H1 (cell line): ENCODE results near the gene ACTR1A. TPM values are rescaled to one million over a fixed set of nuclear protein-coding genes. Genes with fewer than 3 reads are reported as not detected.
A peak's percentile ranks its signal among the peaks of the same experiment; 100 is the strongest.

Experiments
- CTCF ChIA-PET: fragments of 300-600 bp; sonication (Branson Sonifier 250); formaldehyde crosslinking; loops from one replicate; lab custom pipeline; 2021; ENCODE audit not compliant: partially characterized antibody; lab: Charles Lee
- POLR2A ChIA-PET: fragments of 300-600 bp; sonication (Branson Sonifier 250); formaldehyde crosslinking; loops from one replicate; lab custom pipeline; 2021; ENCODE audit warnings: inconsistent platforms; ENCODE audit not compliant: partially characterized antibody; lab: Charles Lee
- DNase-seq, 2 experiments: peaks; one replicate each; pipeline versions ENCODE4 v3.0.0 to v3.0.0-alpha.2; 2010 to 2022; ENCODE audit warnings: low spot score in 2 of 2, low read depth in 1 of 2, mixed read lengths in 1 of 2
- FAIRE-seq: peaks from 2 replicates; lab custom pipeline; 2011; peaks lifted over from hg19 to GRCh38; lab: Jason Lieb, UNC
- H2AFZ ChIP-seq: 2 replicates; pipeline ENCODE4 v1.8.1; 2012; ENCODE audit warnings: low read length, inconsistent platforms
- H2AK5ac ChIP-seq: 2 replicates; pipeline ENCODE4 v1.6.1; 2013; ENCODE audit warnings: low read depth, low read length
- H2BK120ac ChIP-seq: replicated peaks from 2 replicates; pipeline ENCODE3; 2013; ENCODE audit warnings: low read depth, low read length, inconsistent platforms
- H2BK12ac ChIP-seq: 2 replicates; pipeline ENCODE4 v1.6.1; 2013; ENCODE audit warnings: low read depth, low read length
- H2BK15ac ChIP-seq: 2 replicates; pipeline ENCODE4 v1.6.1; 2013; ENCODE audit warnings: low read length
- H2BK20ac ChIP-seq: 2 replicates; pipeline ENCODE4 v1.6.1; 2013; ENCODE audit warnings: low read length
- H2BK5ac ChIP-seq: 2 replicates; pipeline ENCODE4 v1.6.1; 2013; ENCODE audit warnings: low read depth, low read length
- H3K14ac ChIP-seq: 2 replicates; pipeline ENCODE4 v1.6.1; 2013; ENCODE audit warnings: inconsistent platforms; ENCODE audit not compliant: insufficient read length
- H3K18ac ChIP-seq: 2 replicates; pipeline ENCODE4 v1.6.1; 2013; ENCODE audit warnings: low read length; ENCODE audit errors: extremely low read depth
- H3K23ac ChIP-seq: 2 replicates; pipeline ENCODE4 v1.6.1; 2013; ENCODE audit warnings: inconsistent platforms; ENCODE audit not compliant: insufficient read length
- H3K23me2 ChIP-seq: 2 replicates; pipeline ENCODE4 v1.6.1; 2013; ENCODE audit warnings: low read depth, low read length
- H3K27ac ChIP-seq: 2 replicates; pipeline ENCODE4 v1.6.1; 2011; ENCODE audit warnings: low read depth, low read length, inconsistent platforms
- H3K27me3 ChIP-seq, 4 experiments: replicated peaks in 1 of 4; 1 replicate in 1 of 4; 2 replicates in 3 of 4; pipeline versions ENCODE4 v1.6.1 to v1.8.1; 2011 to 2013; ENCODE audit warnings: low read length in 3 of 4, mild to moderate bottlenecking in 3 of 4, inconsistent platforms in 2 of 4, mixed read lengths in 2 of 4, moderate library complexity in 1 of 4; ENCODE audit not compliant: control insufficient read depth in 3 of 4, insufficient read depth in 3 of 4; ENCODE audit errors: extremely low read depth in 1 of 4
- H3K36me3 ChIP-seq, 4 experiments: 2 replicates each; pipeline versions ENCODE4 v1.6.1 to v1.8.1; 2011 to 2013; ENCODE audit warnings: mild to moderate bottlenecking in 4 of 4, low read length in 3 of 4, moderate library complexity in 2 of 4, control low read depth in 1 of 4, inconsistent platforms in 1 of 4; ENCODE audit not compliant: insufficient read depth in 4 of 4, control insufficient read depth in 2 of 4
- H3K4ac ChIP-seq: replicated peaks from 2 replicates; pipeline ENCODE3; 2013; ENCODE audit warnings: low read length, low read depth, mixed read lengths, inconsistent platforms; ENCODE audit not compliant: insufficient read length
- H3K4me1 ChIP-seq, 4 experiments: replicated peaks in 1 of 4; 1 replicate in 1 of 4; 2 replicates in 3 of 4; pipeline versions ENCODE4 v1.6.1 to v1.8.1; 2011 to 2013; ENCODE audit warnings: low read length in 3 of 4, inconsistent platforms in 2 of 4, mixed read lengths in 1 of 4; ENCODE audit not compliant: insufficient read depth in 4 of 4, control insufficient read depth in 3 of 4
- H3K4me2 ChIP-seq, 2 experiments: 2 replicates each; pipeline versions ENCODE4 v1.6.1 to v1.8.1; 2011 to 2013; ENCODE audit warnings: low read depth in 2 of 2, low read length in 2 of 2, control low read depth in 1 of 2, inconsistent platforms in 1 of 2, mild to moderate bottlenecking in 1 of 2; ENCODE audit not compliant: insufficient read depth in 1 of 2
- H3K4me3 ChIP-seq, 4 experiments: fragments of 200-600, 300-600 bp in 1 of 4; sonication (generic), shearing (Covaris generic), sonication (Bioruptor Twin) in 1 of 4; 2 replicates each; pipeline versions ENCODE4 v1.5.1 to v1.8.1; 2011 to 2016; ENCODE audit warnings: low read length in 4 of 4, low read depth in 3 of 4, control low read depth in 2 of 4, inconsistent platforms in 2 of 4, mild to moderate bottlenecking in 2 of 4, mixed read lengths in 1 of 4, moderate library complexity in 1 of 4; ENCODE audit not compliant: insufficient read depth in 2 of 4; ENCODE audit errors: extremely low read depth in 1 of 4
- H3K56ac ChIP-seq: replicated peaks from 2 replicates; pipeline ENCODE3; 2013; ENCODE audit warnings: low read depth, mild to moderate bottlenecking, mixed read lengths, low read length, inconsistent platforms; ENCODE audit not compliant: insufficient read length
- H3K79me1 ChIP-seq: 2 replicates; pipeline ENCODE4 v1.6.1; 2013; ENCODE audit warnings: low read depth, low read length, control low read depth
- H3K79me2 ChIP-seq, 2 experiments: 2 replicates each; pipeline versions ENCODE4 v1.6.1 to v1.8.1; 2012 to 2013; ENCODE audit warnings: low read length in 2 of 2, mild to moderate bottlenecking in 2 of 2, inconsistent platforms in 1 of 2; ENCODE audit not compliant: insufficient read depth in 2 of 2, control insufficient read depth in 1 of 2
- H3K9ac ChIP-seq, 4 experiments: replicated peaks in 1 of 4; 1 replicate in 1 of 4; 2 replicates in 3 of 4; pipeline versions ENCODE4 v1.6.1 to v1.8.1; 2011 to 2013; ENCODE audit warnings: low read depth in 3 of 4, low read length in 3 of 4, control low read depth in 2 of 4, mild to moderate bottlenecking in 2 of 4, moderate library complexity in 2 of 4, inconsistent platforms in 1 of 4; ENCODE audit errors: extremely low read depth in 1 of 4
- H3K9me3 ChIP-seq, 2 experiments: 2 replicates each; pipeline versions ENCODE4 v1.6.1 to v1.8.1; 2012 to 2013; ENCODE audit warnings: mild to moderate bottlenecking in 2 of 2, moderate library complexity in 2 of 2, control low read depth in 1 of 2, inconsistent platforms in 1 of 2, low read depth in 1 of 2, low read length in 1 of 2, mixed read lengths in 1 of 2; ENCODE audit not compliant: insufficient read depth in 2 of 2
- H4K20me1 ChIP-seq, 2 experiments: replicated peaks in 1 of 2; 2 replicates each; pipeline versions ENCODE3 to v1.8.1; 2011 to 2013; ENCODE audit warnings: inconsistent platforms in 2 of 2, low read length in 2 of 2, mild to moderate bottlenecking in 1 of 2; ENCODE audit not compliant: insufficient read depth in 2 of 2, control insufficient read depth in 1 of 2
- H4K5ac ChIP-seq: 2 replicates; pipeline ENCODE4 v1.6.1; 2013; ENCODE audit warnings: low read length, low read depth, mixed read lengths, inconsistent platforms; ENCODE audit not compliant: insufficient read length
- H4K8ac ChIP-seq: 2 replicates; pipeline ENCODE4 v1.8.0; 2013; ENCODE audit warnings: mild to moderate bottlenecking, moderate library complexity, low read length, inconsistent platforms; ENCODE audit not compliant: insufficient read depth; ENCODE audit errors: extremely low read depth
- H4K91ac ChIP-seq: replicated peaks from 2 replicates; pipeline ENCODE3; 2013; ENCODE audit warnings: low read length, mixed read lengths, inconsistent platforms; ENCODE audit not compliant: insufficient read length
- ASH2L ChIP-seq: fragments of 200-600, 300-600 bp; sonication (generic); IDR thresholded peaks from one replicate; pipeline ENCODE4 v1.7.1; 2017; ENCODE audit warnings: low read length
- CREB1 ChIP-seq: IDR thresholded peaks from 2 replicates; pipeline ENCODE4 v1.6.1; 2012; ENCODE audit warnings: inconsistent platforms
- EGR1 ChIP-seq: IDR thresholded peaks from 2 replicates; pipeline ENCODE4 v1.6.1; 2011; ENCODE audit warnings: low read depth, low read length, borderline replicate concordance
- EP300 ChIP-seq, 2 experiments: IDR thresholded peaks; 1 replicate in 1 of 2; 2 replicates in 1 of 2; pipeline ENCODE4 v1.6.1; 2011 to 2012; ENCODE audit warnings: low read depth in 2 of 2, low read length in 2 of 2, mild to moderate bottlenecking in 2 of 2, borderline replicate concordance in 1 of 2, inconsistent platforms in 1 of 2, moderate library complexity in 1 of 2
- KDM5A ChIP-seq: fragments of 200-600 bp; IDR thresholded peaks from 2 replicates; pipeline ENCODE4 v1.7.1; 2012; ENCODE audit warnings: mild to moderate bottlenecking, low read length, inconsistent platforms, mixed read lengths
- RFX5 ChIP-seq: IDR thresholded peaks from 2 replicates; pipeline ENCODE4 v1.6.1; 2011; ENCODE audit warnings: low read depth, low read length, improper control_type of control experiment, borderline replicate concordance
- SP1 ChIP-seq: IDR thresholded peaks from 2 replicates; pipeline ENCODE4 v1.6.1; 2011; ENCODE audit warnings: low read depth, low read length
- SRF ChIP-seq: IDR thresholded peaks from 2 replicates; pipeline ENCODE4 v1.6.1; 2011; ENCODE audit warnings: mild to moderate bottlenecking, low read depth, low read length, moderate library complexity
- TAF7 ChIP-seq: optimal IDR thresholded peaks from 2 replicates; pipeline ENCODE3; 2011; ENCODE audit warnings: low read depth, mild to moderate bottlenecking, inconsistent platforms, low read length, moderate library complexity, borderline replicate concordance
- YY1 ChIP-seq: IDR thresholded peaks from 2 replicates; pipeline ENCODE4 v1.6.1; 2011; ENCODE audit warnings: low read depth, mild to moderate bottlenecking, low read length
- WGBS, 2 experiments: shearing (Covaris generic) in 1 of 2; methylation state at CpG; one replicate each; pipeline versions ENCODE4 v1.1.6 to v1.1.7; 2013 to 2015; ENCODE audit warnings: low lambda C conversion rate in 2 of 2, mixed read lengths in 2 of 2, inconsistent platforms in 1 of 2, low coverage in 1 of 2, missing lambda C conversion rate in 1 of 2; ENCODE audit not compliant: insufficient replicate concordance in 2 of 2, insufficient coverage in 1 of 2, insufficient read length in 1 of 2; ENCODE audit errors: extremely low coverage in 1 of 2, missing lambda C conversion rate in 1 of 2; 5-methylcytosine and 5-hydroxymethylcytosine counted together
- polyA plus RNA-seq, 7 experiments: library from polyadenylated mRNA; depleted of rRNA in 3 of 7; stranded (reverse) in 5 of 7; unstranded in 2 of 7; fragments of >200 nt in 5 of 7; fragments of 200-250 nt in 2 of 7; gene quantifications; 1 replicate in 5 of 7; 2 replicates in 1 of 7; 4 replicates in 1 of 7; pipeline versions ENCODE4 v1.2.1 to v1.2.3, GENCODE V29; 2011 to 2013; ENCODE audit warnings: missing spikeins in 2 of 7, mixed read lengths in 2 of 7
- total RNA-seq: library from RNA; stranded (reverse); fragmentation: NEBNext Ultra II Directional; extraction: Animal tissue kit (Norgen Biotek cat#: 25700); gene quantifications from 2 replicates; pipeline ENCODE4 v1.2.1, GENCODE V29; 2021
- TF ChIP-seq, protein P1 (sequence below), 3 experiments: IDR thresholded peaks; 1 replicate in 2 of 3; 2 replicates in 1 of 3; pipeline versions ENCODE4 v1.5.1 to v1.6.1; 2011; ENCODE audit warnings: low read length in 3 of 3, mild to moderate bottlenecking in 3 of 3, inconsistent platforms in 2 of 3, low read depth in 1 of 3, moderate library complexity in 1 of 3; ENCODE audit not compliant: insufficient read depth in 1 of 3; ENCODE audit errors: control extremely low read depth in 1 of 3

The ACTR1A gene
- total and polyA plus RNA-seq, 2 of the 8 experiments (the other 6 are each of a cell fraction or from before 2014, with no cell fraction given), result 78.6 to 86.3 TPM

DNA sequence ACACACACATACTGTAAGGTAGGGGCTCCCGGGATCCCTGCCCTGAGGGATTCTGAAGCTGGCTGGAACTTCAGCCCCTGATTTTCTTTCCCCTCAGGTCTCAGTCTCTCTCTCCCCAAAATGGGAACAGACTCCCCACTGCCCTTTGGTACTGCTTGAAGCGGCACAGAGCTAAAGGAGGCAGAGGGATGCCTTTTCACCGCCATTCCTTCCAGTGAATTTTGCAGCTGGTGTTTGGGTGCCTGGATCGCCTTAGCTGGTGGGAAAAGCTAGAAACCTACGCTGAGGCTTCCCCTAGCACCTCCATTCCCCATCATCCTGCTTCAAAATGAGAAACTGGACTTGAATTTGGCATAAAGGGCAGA lies 67.4 kb downstream of the ACTR1A start:
- ChIA-PET POLR2A (interaction anchor here (1.3 to 9.0 kb wide), 4 partner anchors 14 to 43 kb away, joined by 3 to 75 read pairs (median 28); partner anchors contain the start of genes C10orf95 and FBXL15), CTCF (interaction anchor here (1.0 to 7.5 kb wide), 9 partner anchors 9 to 51 kb away, joined by 4 to 40 read pairs (median 8); partner anchors contain the start of genes C10orf95 and NFKB2)
- Histone ChIP-seq H3K36me3 (no peaks in the 10 kb centered on the region; a peak in 1 of 8 replicates), H3K23me2 (peaks cover 9% of the 10 kb centered on the region), H3K4me1 (peaks cover 0 to 18% (median 13%) of the 10 kb centered on the region in 4 experiments; a peak in 6 of 7 replicates), H3K4me3 (peak overlapping the region; percentile 10 to 52 (median 42); a peak in 6 of 8 replicates), H3K79me2 (no peaks in the 10 kb centered on the region; a peak in 1 of 4 replicates), H3K4me2 (peak overlapping the region; percentile 62 to 74), H2BK15ac (no peak overlapping the region), H4K20me1 (no peaks in the 10 kb centered on the region), H4K8ac (no peak overlapping the region), H3K4ac (no peak overlapping the region), H3K9ac (no peak overlapping the region; a peak in 1 of 7 replicates), H3K79me1 (no peaks in the 10 kb centered on the region), H3K56ac (no peak overlapping the region), H3K14ac (no peak overlapping the region), H2BK20ac (no peak overlapping the region), H4K5ac (no peak overlapping the region), H2BK120ac (no peak overlapping the region), H3K27ac (no peak overlapping the region), H3K18ac (no peak overlapping the region), H2AK5ac (no peak overlapping the region), H3K27me3 (peaks cover 13 to 37% (median 34%) of the 10 kb centered on the region in 4 experiments), H4K91ac (no peak overlapping the region), H2BK12ac (no peak overlapping the region), H2BK5ac (no peak overlapping the region), H3K9me3 (no peaks in the 10 kb centered on the region), H3K23ac (no peak overlapping the region), H2AFZ (no peak overlapping the region)
- no peak for DNase-seq
- WGBS, 2 experiments, result 26% methylated on average over 5 of the region's 5 CpGs; no CpG with 5 or more reads in 1 of the 2 experiments
- TF ChIP-seq KDM5A (no peak), EGR1 (no peak), SP1 (no peak), ASH2L (no peak), CREB1 (no peak), EP300 (IDR thresholded peaks at IDR 0.05; ENCODE audit: borderline replicate concordance in 1 of 2, low read depth in 2 of 2, low read length in 2 of 2) (no peak), RFX5 (no peak), TAF7 (no peak), YY1 (no peak), SRF (no peak)
- TF ChIP-seq, protein P1, sequence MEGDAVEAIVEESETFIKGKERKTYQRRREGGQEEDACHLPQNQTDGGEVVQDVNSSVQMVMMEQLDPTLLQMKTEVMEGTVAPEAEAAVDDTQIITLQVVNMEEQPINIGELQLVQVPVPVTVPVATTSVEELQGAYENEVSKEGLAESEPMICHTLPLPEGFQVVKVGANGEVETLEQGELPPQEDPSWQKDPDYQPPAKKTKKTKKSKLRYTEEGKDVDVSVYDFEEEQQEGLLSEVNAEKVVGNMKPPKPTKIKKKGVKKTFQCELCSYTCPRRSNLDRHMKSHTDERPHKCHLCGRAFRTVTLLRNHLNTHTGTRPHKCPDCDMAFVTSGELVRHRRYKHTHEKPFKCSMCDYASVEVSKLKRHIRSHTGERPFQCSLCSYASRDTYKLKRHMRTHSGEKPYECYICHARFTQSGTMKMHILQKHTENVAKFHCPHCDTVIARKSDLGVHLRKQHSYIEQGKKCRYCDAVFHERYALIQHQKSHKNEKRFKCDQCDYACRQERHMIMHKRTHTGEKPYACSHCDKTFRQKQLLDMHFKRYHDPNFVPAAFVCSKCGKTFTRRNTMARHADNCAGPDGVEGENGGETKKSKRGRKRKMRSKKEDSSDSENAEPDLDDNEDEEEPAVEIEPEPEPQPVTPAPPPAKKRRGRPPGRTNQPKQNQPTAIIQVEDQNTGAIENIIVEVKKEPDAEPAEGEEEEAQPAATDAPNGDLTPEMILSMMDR (IDR thresholded peaks at IDR 0.05; ENCODE audit: control extremely low read depth in 1 of 3, insufficient read depth in 1 of 3, low read depth in 1 of 3, low read length in 3 of 3), result no peak
- FAIRE-seq, result no peak
